H4 (cell line): ENCODE data around the gene JUP. TPM values are rescaled to one million over a fixed set of nuclear protein-coding genes. Genes with fewer than 3 reads are reported as not detected.

Experiments
- DNase-seq: peaks from one replicate; pipeline ENCODE4 v3.0.0-alpha.2; 2015; ENCODE audit warnings: low spot score
- total RNA-seq: library from RNA; depleted of rRNA; stranded (reverse); fragments of >200 nt; shearing (Covaris generic); gene quantifications from 2 replicates; pipeline ENCODE4 v1.2.3, GENCODE V29; 2014

The JUP gene
- total RNA-seq, 1 experiment from 2014 or later = 5.9 TPM

GRCh38 chr17:41758601-41759000 is 27.9 kb downstream of the JUP start:
- DNase-seq = no peak

- no peak for DNase-seq
Observed at GRCh38 chr17:41754066-41754465, 32.4 kb downstream of the JUP start.

GRCh38 chr17:41751288-41751687 is 35.2 kb downstream of the JUP start:
- DNase-seq = no peak

GRCh38 chr17:41750862-41751261 is 35.6 kb downstream of the JUP start:
- DNase-seq = no peak

GRCh38 chr17:41748275-41748674 is 38.2 kb downstream of the JUP start:
- DNase-seq = no peak

GRCh38 chr17:41741709-41742108 is 44.8 kb downstream of the JUP start:
- DNase-seq = no peak

GRCh38 chr17:41740506-41740905 is 46.0 kb downstream of the JUP start:
- no peak for DNase-seq

- DNase-seq = no peak
Observed at GRCh38 chr17:41739661-41740352, 46.7 kb downstream of the JUP start.

GRCh38 chr17:41738801-41739112 is 47.8 kb downstream of the JUP start:
- DNase-seq = no peak

GRCh38 chr17:41738077-41738800 is 48.3 kb downstream of the JUP start:
- peak; percentile 78 for DNase-seq

GRCh38 chr17:41737680-41738023 is 48.9 kb downstream of the JUP start:
- no peak for DNase-seq

GRCh38 chr17:41736983-41737679 is 49.4 kb downstream of the JUP start:
- DNase-seq = no peak

GRCh38 chr17:41735744-41736143 is 50.8 kb downstream of the JUP start:
- no peak for DNase-seq

- DNase-seq = no peak
Observed at GRCh38 chr17:41734949-41735313, 51.6 kb downstream of the JUP start.

GRCh38 chr17:41734139-41734948 is 52.2 kb downstream of the JUP start, which contains the start of gene HAP1:
Gene HAP1, minus strand, starts transcription at chr17:41734643. Its CDS starts 9 bp downstream, at chr17:41734634.
- no peak for DNase-seq

GRCh38 chr17:41733348-41734138 is 53.0 kb downstream of the JUP start:
- no peak for DNase-seq

- DNase-seq = no peak
Observed at GRCh38 chr17:41731836-41732235, 54.7 kb downstream of the JUP start.

- no peak for DNase-seq
Observed at GRCh38 chr17:41730479-41730878, 56.0 kb downstream of the JUP start.

GRCh38 chr17:41728056-41728455 is 58.5 kb downstream of the JUP start:
- no peak for DNase-seq

- no peak for DNase-seq
Observed at GRCh38 chr17:41725134-41725533, 61.4 kb downstream of the JUP start.

GRCh38 chr17:41724476-41725050 is 61.9 kb downstream of the JUP start:
- no peak for DNase-seq
